Activated naive CD4-positive, alpha-beta T cell treated with anti-CD3 and anti-CD28 coated beads, Interleukin-2, amount 50 U/mL, for 16 hours (primary cell): ENCODE results near the gene DRG2.

Experiments
- DNase-seq: peaks from one replicate; pipeline ENCODE4 v3.0.0-alpha.2; 2020

The DRG2 gene

DNA sequence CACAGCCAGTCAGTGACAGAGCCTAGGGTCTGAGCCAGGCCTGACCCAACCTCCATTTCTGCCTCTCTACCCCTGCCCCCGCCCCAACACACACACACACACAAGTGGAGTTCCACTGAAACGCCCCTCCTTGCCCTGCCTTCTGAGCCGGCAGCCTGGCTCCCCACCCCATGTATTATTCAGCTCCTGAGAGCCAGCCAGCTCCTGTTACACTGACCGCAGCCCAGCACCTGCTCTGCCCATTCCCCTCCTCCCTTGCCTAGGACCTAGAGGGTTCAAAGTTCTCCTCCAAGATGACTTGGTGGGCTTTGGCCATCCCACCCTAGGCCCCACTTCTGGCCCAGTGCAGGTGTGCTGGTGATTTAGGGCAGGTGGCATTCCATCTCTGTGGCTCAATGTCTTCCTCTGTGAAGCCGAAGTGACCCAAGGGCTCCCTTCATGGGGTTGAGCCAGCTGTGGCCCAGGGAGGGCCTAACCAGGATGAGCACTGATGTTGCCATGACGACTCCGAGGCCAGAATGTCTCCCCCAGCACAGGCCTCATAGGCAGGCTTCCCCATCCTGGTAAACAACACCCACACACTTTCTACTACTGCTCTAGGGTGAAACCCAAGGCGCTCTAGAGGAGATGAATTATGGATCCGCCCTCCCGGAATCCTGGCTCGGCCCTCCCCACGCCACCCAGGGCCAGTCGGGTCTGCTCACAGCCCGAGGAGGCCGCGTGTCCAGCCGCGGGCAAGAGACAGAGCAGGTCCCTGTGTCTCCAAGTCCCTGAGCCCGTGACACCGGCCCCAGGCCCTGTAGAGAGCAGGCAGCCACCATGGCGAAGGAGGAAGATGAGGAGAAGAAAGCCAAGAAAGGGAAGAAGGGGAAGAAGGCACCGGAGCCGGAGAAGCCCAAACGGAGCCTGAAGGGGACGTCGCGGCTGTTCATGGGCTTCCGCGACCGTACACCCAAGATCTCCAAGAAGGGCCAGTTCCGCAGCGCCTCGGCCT, 30.5 kb downstream of the DRG2 start:
- DNase-seq = no peak

DNA sequence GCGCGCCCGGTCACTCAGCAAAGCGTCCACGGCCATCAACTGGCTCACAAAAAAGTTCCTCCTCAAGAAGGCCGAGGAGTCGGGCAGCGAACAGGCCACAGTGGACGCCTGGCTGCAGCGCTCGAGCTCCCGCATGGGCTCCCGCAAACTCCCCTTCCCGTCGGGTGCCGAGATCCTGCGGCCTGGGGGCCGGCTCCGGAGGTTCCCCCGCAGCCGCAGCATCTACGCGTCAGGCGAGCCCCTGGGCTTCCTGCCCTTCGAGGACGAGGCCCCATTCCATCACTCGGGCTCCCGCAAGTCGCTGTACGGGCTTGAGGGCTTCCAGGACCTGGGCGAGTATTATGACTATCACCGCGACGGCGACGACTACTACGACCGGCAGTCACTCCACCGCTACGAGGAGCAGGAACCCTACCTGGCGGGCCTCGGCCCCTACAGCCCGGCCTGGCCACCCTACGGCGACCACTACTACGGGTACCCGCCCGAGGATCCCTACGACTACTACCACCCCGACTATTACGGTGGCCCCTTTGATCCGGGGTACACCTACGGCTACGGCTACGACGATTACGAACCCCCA, 31.5 kb downstream of the DRG2 start:
- no peak for DNase-seq

GRCh38 chr17:18119938-18120337, 32.2 kb downstream of the DRG2 start:
- no peak for DNase-seq

GRCh38 chr17:18120461-18121017, 32.8 kb downstream of the DRG2 start:
- no peak for DNase-seq

DNA sequence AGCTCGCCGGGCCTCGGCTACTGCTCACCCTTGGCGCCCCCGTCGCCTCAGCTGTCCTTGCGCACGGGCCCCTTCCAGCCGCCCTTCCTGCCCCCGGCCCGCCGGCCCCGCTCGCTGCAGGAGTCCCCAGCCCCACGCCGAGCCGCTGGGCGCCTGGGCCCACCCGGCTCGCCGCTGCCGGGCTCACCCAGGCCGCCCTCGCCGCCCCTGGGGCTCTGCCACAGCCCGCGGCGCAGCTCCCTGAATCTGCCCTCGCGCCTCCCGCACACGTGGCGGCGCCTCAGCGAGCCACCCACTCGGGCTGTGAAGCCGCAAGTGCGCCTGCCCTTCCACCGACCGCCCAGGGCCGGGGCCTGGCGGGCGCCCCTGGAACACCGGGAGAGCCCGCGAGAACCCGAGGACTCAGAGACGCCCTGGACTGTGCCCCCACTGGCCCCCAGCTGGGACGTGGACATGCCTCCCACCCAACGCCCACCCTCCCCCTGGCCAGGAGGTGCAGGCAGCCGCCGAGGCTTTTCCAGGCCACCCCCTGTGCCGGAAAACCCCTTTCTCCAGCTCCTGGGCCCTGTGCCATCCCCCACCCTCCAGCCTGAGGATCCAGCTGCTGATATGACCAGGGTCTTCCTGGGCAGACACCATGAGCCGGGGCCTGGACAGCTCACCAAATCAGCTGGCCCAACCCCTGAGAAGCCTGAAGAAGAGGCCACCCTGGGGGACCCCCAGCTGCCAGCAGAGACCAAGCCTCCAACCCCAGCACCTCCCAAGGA, 33.6 kb downstream of the DRG2 start:
- DNase-seq = no peak

GRCh38 chr17:18122990-18123753, 35.4 kb downstream of the DRG2 start:
- DNase-seq = no peak

DNA sequence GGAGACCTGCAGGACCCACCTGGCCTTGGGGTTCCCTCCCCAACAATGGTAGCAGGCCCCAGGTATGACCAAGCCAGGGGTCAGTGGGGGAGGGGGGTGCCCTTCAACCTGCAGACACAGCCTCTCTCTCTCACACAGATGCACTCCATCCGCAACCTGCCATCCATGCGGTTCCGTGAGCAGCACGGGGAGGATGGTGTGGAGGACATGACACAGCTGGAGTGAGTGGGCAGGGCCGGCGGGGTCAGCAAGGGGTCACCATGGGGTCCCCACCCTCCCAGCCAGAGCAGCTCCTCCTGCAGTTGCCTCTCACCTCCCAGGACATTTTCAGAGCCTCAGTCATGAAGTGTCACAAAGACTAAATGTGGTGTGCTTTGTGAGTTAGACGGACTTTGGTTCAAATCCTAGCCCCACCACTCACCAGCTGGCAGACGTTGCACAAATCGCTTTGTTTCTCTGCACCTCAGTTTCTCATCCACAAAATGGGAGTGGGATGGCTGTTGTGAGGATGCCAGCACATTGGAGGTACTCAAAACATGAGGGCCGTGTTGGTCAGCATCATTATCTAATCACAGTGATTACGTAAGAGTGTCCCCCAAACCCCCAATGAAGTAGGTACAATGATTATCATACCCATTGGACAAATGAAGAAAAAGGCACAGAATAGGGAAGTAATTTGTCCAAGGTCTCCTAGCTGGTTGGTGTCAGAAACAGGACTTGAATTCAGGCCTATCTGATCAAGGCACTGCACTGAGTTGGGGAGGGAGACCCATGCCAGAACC, 36.8 kb downstream of the DRG2 start:
- no peak for DNase-seq

- DNase-seq = no peak
These were observed 41.3 kb downstream of the DRG2 start for GRCh38 chr17:18129041-18129502.

- no peak for DNase-seq
These were observed 45.0 kb downstream of the DRG2 start for GRCh38 chr17:18132711-18133110.

GRCh38 chr17:18136357-18136756, 48.6 kb downstream of the DRG2 start:
- no peak for DNase-seq

DNA sequence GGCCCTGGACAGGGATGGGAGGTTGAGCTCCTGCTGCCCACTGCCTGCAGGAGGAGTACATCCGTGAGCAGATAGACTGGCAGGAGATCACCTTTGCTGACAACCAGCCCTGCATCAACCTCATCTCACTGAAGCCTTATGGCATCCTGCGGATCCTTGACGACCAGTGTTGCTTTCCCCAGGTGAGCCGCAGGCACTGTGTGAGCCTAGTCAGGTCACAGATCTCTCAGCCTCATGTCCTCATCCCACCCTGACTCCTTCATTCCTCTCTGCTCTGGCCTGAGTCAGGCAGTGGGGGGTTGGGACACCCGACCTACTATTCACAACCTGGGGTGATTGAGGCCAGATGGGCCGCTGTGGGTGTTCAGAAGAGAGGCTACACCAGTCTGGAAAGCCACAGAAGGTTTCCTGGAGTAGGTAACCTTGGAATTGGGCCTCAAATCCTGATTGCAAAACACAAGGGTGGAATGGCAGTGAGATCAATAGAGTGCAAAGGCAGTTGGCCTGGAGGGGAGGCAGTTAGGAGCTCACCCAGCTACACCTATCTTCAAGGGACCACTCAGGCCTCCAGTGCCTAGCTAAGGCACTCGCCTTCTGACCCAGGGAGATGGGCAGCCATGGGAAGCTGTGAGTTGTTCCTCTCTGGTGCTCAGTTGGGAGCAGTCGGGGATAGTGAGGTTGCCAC, 50.5 kb downstream of the DRG2 start:
- DNase-seq = no peak

DNA sequence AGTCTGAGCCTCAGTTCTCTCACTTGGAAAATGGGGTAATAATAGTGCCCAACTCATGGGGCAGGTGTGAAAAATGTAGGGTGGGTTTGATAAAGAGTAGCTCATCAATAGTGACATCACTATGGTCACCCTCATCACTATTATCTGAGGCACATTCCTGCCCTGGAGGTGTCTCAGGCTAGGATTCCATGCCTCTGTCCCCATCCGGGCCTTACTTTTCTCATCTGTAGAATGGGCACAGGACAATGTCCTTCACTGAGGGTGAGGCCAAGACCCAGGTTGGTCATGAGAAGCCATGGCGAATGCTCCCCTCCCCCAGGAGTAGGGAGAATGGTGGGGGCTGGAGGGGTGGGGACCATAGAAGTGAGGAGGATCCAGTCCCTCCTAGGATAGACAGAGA, 51.3 kb downstream of the DRG2 start:
- DNase-seq = no peak

GRCh38 chr17:18139498-18139897, 51.8 kb downstream of the DRG2 start:
- no peak for DNase-seq

- DNase-seq = no peak
These were observed 52.2 kb downstream of the DRG2 start for GRCh38 chr17:18139949-18140348.

DNA sequence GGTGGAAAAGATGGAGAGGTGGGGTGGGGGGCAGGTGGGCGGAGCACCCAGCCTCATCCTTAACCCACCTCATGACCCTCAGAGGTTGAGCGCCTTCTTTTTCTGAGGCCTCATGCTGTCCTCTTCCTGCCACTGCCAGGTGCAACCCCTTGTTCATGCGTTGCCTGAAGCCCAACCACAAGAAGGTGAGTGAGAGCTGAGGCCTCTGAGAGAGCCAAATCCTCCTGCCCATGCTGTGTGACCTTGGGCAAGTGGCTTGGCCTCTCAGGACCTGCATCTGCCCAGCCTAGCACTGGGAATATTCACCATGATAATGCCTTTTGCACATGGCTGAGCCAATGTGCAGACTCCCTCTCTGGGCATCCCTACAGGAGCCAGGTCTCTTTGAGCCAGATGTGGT, 52.9 kb downstream of the DRG2 start:
- DNase-seq = no peak

GRCh38 chr17:18141210-18141803, 53.6 kb downstream of the DRG2 start:
- peak; percentile 25 for DNase-seq

GRCh38 chr17:18142417-18142816, 54.7 kb downstream of the DRG2 start:
- no peak for DNase-seq

GRCh38 chr17:18143044-18143936, 55.5 kb downstream of the DRG2 start:
- DNase-seq = no peak

GRCh38 chr17:18144261-18144660, 56.5 kb downstream of the DRG2 start:
- DNase-seq = no peak
